ENCODE data around the gene SCUBE3. TPM values are rescaled to one million over a fixed set of nuclear protein-coding genes. Genes with fewer than 3 reads are reported as not detected.

Gene SCUBE3
- total and polyA plus RNA-seq, 9 of the 15 experiments (the other 6 are each of a cell fraction or from before 2014, with no cell fraction given): 0.01 to 0.11 TPM; not detected in 7

DNA sequence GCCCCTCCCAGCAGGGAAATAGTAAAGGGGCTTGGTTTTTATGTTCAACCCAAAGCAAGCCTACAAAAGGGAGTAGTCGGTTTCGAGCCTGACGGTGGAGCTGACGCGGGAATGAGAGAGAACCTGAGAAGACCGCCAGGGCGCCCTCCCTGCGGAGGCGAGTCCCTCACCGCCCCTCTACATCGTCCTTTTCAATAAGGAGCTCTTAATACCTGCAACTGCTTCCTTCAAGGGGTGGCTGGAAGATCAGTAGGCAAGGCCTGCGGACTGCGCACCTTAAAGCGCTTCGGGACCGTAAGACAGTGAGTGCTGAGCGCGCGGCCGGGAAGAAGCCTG, 45.1 kb downstream of the SCUBE3 start (continued):
- TF ChIP-seq ZHX1 (conservative IDR thresholded peaks at IDR 0.05; ENCODE audit: low read length) (no peak), RBM15 (IDR thresholded peaks at IDR 0.05; ENCODE audit: insufficient read depth, low read length) (no peak), BCOR (IDR thresholded peaks at IDR 0.05) (0 out of 2 replicates have a peak, but pooled peaks have one; percentile 10), ILF3 (IDR thresholded peaks at IDR 0.05; ENCODE audit: borderline replicate concordance) (no peak), NEUROD1 (IDR thresholded peaks at IDR 0.05; ENCODE audit: borderline replicate concordance, low read depth, low read length, partially characterized antibody) (no peak), STAT6 (CRISPR knock-in tag; IDR thresholded peaks at IDR 0.05) (no peak), NFATC3 (IDR thresholded peaks at IDR 0.05) (peak; percentile 80; the same call in 1 of the 2 replicates), HDAC8 (tag; IDR thresholded peaks at IDR 0.05) (0 out of 2 replicates have a peak, but pooled peaks have one; percentile 10), SIX5 (IDR thresholded peaks at IDR 0.05; ENCODE audit: borderline replicate concordance in 1 of 2, insufficient read depth in 1 of 2, low read depth in 1 of 2, low read length in 2 of 2) (no peak), POLR2AphosphoS2 (IDR thresholded peaks at IDR 0.05; ENCODE audit: low read length) (no peak), JUNB (CRISPR knock-in tag; conservative IDR thresholded peaks at IDR 0.05) (no peak), EWSR1 (IDR thresholded peaks at IDR 0.05; ENCODE audit: borderline replicate concordance, low read depth, partially characterized antibody) (no peak)
- TF ChIP-seq, protein P1, sequence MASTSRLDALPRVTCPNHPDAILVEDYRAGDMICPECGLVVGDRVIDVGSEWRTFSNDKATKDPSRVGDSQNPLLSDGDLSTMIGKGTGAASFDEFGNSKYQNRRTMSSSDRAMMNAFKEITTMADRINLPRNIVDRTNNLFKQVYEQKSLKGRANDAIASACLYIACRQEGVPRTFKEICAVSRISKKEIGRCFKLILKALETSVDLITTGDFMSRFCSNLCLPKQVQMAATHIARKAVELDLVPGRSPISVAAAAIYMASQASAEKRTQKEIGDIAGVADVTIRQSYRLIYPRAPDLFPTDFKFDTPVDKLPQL (IDR thresholded peaks at IDR 0.05; ENCODE audit: extremely low read depth, insufficient read length): no peak
